Right renal pelvis (tissue), 4 donors: ENCODE data around the gene MSMP. TPM values are rescaled to one million over a fixed set of nuclear protein-coding genes. Genes with fewer than 3 reads are reported as not detected.

Source experiments
- DNase-seq, 4 donors: peaks; one replicate each; pipeline ENCODE4 v3.0.0-alpha.2; 2013; ENCODE audit warnings: low read depth in 4 of 4, low spot score in 3 of 4, missing footprints in 1 of 4
- polyA plus RNA-seq, 4 donors: library from polyadenylated mRNA; unstranded; fragments of 120-200 nt; gene quantifications; one replicate each; pipeline ENCODE4 v1.2.1, GENCODE V29; 2013; ENCODE audit not compliant: insufficient read length in 4 of 4

Gene MSMP
- polyA plus RNA-seq, 4 donors: 2.2 TPM; not detected in 3

DNA sequence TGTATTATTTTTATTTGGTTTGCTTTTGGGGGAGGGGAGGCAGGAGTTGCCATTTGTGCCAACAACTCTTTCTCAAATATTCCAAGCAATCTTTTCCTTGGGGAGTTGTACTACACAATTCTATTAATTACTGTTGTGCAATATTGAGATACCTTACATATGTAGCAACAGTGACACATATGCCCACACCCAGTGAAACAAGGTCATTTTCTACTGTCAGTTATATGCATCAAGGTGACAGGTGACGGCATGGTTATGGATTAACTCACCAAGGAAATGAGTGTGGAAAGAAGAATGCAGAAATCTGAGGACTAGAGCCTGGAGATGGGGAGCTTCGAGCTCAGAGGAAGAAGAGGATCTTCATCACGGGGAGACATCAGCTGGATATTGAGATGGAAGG, 17.9 kb upstream of the MSMP start:
- no peak for DNase-seq

DNA sequence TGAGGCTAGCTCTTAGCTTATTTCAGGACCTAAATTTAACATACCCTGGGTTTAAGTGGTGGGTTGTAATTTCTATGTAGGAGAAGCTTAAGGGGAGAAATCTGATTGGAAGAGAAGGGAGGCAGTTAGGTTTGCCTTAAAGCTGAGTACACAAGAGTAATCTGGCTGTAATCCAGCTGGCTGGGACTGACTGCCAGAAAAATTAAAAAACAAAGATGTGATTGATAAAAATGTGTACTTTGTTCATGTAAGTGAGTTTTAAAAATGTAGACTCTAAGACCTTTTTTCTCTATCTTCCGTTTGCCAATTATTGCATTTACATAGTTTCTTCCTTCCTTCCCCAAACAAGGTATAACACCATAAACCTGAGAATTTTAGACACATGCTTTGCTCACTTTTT, 17.5 kb upstream of the MSMP start:
- DNase-seq: no peak

DNA sequence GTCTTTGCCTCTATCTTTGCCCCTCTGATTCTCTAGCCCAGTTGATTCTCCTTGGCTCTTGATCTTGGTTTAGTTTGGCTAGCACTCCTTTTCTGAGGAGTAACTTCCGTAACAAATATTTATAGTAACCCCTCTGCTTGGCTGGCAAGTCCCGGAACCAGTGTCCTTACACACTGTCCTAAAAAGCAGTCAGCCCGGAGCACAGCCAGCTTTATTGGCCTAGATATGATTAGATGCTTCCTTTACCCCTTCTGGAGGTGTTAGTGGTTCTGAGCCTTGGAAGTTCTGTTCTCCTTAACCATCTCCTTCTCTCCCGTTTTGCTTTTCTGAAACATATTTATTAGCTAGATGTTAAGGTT, 17.0 kb upstream of the MSMP start:
- DNase-seq: no peak

DNA sequence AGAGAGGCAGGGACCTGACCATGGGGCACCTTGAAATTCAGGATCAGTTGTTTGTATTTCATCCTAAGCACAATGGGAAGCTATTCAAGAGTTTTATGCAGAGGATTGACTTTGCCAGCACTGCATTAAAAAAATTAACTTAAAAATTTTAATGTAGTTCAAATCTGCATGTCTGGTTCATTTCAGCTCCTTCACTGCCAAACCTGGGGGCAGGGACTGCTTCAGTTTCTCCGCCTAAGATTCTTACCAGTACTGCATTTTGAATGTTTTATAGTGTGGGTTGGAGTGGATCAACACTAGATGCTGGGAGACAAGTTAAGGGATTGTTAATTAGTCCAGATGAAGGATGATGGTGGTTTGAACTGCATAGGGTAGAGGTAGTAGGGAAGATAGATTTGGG, 15.7 kb upstream of the MSMP start:
- no peak for DNase-seq

DNA sequence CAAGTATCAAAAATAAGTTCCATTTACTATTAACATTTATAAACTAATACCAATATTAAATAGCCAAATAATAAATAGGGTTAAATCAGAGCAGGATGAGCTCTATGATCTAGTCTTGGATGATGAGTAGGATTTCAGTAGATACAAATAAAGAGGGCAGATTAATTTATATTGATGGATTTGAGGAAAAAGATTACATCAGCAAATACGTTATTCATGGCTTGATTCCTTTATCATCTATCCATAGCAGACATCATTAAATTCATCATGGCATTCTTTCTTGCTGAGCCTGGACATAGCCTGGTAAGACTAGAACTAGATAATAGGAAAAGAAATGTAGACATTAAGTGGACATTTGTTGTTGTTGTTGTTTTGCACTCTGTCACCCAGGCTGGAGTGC, 13.4 kb upstream of the MSMP start:
- DNase-seq: no peak

DNA sequence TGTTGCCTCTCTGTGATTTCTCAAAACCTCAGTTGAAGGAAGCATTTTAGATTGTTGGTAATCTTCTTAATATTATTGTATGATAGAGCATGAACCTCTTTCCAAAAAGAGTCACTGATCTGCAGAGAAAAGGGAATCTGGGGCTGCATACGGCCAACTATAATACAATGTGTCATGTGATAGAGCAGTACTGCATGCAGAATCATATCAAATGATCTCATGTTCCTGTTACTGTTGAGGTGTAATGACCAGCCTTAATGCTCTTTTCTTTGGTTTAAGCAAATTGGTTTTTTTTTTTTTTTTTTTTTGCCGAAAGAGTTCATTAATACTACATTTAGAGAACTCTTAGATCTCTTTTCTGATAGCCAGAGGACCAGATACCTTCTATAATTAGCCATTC, 12.9 kb upstream of the MSMP start:
- no peak for DNase-seq

DNA sequence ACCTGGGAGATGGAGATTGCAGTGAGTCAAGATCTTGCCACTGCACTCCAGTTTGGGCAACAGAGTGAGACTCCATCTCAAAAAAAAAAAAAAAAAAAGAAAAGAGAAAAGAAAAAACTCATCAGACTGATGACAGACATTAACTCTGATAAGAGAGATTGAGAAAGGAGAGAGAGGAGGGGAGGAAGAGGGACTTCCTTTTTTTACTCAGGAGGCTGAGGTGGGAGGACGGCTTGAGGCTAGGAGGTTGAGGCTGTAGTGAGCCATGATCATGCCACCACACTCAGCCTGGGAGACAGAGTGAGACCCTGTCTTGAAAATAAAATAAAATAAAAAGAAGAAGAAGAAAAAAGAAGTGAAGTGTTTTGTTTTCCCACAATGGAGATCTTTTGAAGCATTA, 9.7 kb upstream of the MSMP start:
- no peak for DNase-seq

DNA sequence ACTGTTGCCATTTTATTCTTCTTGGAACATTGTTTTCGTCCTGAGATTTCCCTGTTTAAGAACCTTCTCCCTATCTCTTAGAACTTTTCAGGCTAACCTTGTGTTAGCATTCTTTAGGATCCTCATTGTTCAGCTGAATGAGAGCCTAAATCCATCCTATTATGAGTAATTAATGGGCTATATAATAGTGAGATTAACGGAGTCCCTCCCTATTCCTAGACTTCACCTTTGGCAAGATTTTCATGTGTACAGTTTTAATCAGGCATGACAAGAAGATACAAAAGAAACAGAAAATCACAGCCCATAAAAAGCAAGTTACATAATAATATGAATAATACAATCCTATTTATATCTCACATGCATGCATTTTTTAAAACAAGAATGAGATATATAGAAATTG, 9.1 kb upstream of the MSMP start:
- no peak for DNase-seq

DNA sequence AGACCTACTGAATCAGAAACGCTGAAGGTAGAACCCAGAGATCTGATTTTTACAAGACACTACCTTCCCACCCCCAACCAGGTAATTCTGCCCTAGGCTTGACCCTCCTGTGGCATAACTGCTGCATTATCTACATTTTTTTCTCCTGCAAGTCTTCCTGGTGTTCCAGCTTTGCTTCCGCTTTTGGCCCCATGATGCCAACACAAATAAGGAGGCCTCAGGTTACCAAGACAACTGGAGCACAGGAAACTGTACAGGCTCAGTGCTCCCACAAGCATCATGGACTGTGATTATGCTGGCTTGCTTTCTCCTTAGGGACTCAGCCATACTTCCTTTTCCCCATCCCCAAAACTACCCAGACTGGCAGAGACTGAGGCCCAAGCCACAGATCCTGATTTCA, 6.6 kb upstream of the MSMP start:
- DNase-seq: no peak

DNA sequence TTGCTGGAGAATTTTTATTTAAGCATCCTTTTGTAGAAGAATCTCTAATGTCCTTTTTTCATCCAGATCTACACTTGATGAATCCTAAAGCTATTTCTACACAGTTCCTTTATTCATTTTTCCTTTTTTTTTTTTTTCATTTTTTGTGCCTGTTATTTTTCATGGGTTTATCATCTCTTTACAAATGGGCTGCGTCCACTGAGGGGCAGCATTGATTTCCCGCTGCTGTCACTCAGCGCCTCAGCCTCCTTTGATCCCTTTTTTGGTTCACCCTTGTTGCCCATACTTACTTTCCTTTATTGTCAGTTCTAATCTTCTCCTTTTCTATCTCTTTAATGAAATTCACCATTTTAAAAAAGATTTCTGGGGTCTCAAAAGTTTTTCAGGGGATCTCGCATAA, 5.7 kb upstream of the MSMP start:
- DNase-seq: no peak

DNA sequence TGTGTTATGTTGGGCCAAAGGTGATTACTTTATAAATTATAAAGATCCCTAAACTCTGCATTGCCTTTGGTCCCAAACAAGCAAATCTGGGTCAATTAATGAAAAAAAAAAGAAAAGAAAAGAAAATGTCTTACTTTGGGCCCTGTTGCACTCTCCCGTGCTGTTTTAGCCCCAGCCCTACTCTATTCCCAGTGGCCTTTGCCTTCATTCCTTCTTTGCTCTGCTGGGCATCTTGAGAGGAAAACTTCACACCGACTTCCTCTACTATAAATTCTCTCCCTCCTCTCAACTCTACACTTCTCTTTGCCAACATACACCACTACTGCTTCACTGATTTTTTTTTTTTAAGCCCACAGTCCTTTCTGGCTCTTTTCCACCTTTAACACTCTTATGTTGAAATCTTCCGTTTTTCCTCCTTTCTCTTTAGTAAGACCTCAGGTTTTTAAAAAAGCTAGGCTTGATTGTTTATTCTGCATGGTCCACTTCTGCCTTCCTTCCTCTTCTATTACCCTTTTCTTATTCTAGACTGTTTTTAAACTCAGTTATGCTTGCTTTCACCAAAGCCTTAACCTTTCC, 4.5 kb upstream of the MSMP start:
- DNase-seq: no peak

DNA sequence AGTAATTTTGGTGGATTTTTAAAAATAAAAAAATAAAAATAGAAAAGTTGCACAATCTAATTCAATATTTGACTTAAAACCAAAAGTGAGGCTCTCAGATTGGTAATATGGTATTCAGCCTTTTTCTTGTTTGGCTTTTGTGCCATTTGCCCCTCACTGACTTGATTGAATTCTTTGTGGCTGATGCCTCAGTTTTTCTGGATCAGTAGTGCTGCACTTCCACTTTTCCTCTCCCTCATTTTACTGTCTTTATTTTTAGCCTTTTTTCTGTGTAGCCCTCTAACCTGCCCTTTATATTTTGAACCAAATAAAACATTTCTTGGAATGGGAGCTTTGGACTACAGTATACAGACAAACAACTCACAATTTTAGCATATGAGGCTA, 3.8 kb upstream of the MSMP start:
- no peak for DNase-seq

DNA sequence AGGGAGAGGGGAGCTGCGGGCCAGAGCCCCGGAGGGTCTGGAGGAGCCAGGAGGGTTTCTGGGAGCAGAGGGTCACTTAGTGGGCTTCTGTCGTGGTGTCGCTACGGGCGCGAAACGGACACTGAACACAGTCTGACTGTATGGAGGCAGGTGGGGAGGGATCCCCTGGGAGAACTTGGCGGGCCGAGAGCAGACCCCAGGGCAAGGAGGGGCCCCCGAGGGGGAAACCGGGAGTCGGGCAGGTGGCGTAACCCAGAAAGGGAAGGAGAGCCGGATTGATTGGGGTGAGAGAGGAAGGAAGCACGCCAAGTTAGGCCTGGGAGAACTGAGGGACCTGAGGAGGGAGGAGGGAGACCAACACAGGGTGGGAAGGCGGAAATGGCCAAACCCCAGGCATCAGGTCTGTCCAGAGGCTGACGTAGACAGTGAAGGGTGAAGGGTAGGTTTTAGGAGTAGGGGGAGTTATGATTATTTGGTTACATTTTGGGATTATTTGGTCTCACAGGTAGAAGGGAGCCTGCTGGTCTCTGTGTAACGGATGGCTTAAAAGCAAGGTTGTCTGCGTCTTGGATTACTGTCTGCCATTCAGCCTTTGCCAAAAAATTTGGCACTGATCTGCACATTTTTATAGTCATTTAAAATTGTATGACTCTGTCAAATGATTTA, 3.3 kb upstream of the MSMP start:
- peak in 1 of 4 donors; percentile 42 for DNase-seq

DNA sequence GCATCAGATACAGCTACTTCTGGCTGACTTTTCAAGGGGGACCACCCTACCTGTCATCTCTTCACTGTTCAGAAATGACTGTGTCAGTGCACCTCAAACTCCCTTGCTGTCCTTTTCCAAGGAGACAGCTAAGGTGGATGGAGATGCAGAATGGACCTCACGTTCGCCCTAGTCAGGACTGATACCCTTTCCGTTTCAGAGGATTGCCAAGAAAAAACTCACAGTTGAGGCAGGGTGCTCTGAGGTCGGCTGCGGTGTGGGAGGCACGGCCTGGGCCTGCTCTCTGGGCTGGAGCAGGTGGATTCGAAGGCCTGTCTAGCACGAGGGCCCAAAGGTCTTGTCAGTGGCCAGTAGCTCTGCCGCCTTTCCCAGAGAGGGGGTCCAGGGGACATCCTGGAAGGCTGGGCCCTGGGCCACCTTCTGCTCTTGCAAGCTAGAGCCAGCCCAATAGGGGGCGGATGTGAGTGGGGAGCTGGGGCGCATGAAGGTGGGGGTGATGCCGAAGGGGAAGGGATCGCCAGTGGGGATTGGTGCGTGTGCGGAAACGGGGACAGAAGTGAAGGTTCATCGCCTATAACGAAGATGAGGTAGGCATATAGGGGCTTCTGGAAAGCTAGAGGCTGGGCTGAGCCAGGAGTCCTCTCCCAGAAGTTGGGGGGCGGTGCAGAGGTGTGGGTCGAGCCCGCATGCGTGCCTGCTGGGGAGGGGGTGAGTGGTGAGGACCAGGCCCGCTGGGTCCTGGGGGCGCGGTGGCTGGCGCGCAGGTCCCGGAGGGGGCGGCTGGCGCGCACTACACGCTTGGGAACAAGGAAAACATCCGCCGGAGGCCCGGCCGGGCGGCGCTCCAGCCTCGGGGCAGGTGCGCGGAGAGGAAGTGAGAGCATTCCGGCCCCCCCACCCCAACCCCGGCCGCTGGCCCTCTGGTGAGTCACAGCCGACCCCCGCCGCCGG, 2.5 kb upstream of the MSMP start:
- peak in 1 of 4 donors; percentile 43 for DNase-seq

DNA sequence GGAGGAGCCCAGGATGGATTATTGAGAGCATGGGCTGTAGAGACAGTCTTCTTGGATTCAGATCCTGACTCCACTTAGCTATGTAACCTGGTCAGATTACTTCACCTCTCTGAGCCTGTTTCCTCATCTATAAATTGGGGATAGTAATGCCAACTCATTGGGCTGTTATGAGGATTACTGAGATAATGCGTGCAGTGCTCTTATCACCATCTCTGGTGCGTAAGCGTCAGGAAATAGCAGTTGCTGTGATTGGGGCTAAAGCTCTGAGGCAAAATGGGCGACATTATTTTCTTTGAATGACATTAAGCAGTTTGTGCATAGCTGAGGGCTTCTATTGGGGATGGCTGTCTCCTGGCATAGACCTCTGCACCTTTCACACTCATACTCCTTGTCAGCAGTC, 995 bp upstream of the MSMP start:
- DNase-seq: no peak

DNA sequence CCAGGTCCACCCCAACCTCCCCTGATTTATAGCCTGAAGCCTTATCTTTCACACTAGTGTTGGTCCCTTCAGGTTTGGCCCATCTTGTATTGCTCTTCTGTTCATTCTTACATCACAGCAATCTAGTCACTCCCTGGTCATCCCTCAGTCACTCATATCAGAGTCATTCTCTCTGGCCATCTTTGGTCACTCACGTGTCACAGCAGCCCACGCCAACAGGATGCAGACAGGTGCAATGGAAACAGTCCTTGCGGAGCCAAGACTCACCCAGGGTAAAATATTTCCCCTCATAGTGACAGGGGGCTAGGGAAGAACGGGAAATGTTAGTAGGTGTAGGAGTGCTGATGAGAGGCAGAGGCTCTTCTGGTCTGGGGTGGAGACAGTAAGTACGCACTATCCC, 610 bp downstream of the MSMP start:
- DNase-seq: no peak

DNA sequence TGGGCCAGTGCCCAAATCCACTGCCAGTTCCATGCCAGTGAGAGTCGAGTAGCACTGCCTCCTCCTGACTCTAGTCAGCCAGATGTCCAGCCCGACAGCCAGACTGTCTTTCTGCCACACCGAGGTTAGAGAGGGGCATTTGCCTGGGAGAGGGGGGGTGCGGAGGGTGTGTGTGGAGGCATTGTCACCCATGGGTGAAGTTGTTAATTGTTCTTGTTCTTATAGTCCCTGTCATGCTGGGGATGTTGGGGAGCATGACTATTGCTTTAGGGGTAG, 3.9 kb downstream of the MSMP start:
- no peak for DNase-seq

DNA sequence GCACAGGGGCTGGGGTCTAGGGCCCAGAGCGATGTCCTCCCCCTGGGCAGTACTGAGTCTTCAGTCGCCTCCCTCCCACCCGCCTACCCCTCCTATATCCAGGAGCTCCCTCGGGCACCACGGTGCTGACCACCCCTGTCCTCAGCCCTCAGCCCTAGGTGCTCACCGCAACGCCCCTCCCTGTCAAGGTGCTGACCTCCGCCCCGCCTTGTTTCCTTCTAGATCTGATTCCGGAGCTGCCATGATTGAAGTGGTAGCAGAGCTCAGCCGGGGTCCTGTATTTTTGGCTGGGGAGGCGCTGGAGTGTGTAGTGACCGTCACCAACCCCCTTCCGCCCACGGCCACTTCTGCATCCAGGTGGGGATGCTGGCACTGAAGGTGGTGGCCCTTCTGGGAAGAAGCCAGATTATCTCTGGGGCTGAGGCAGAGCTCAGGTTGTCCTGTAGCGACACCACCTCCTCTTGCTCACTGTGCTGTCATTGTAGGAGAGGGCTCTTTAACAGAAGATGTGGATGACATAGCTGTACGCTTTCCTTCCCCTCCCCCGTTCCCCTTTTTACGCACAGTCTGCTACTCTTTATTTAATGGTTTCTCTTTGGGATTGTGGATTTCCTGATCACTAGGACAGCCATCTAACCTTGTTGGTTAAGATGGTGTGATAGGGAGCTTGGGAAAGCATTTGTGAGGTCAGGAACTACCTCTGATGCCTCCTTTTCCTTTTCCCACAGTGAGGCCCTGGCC, 4.4 kb downstream of the MSMP start:
- DNase-seq: no peak

DNA sequence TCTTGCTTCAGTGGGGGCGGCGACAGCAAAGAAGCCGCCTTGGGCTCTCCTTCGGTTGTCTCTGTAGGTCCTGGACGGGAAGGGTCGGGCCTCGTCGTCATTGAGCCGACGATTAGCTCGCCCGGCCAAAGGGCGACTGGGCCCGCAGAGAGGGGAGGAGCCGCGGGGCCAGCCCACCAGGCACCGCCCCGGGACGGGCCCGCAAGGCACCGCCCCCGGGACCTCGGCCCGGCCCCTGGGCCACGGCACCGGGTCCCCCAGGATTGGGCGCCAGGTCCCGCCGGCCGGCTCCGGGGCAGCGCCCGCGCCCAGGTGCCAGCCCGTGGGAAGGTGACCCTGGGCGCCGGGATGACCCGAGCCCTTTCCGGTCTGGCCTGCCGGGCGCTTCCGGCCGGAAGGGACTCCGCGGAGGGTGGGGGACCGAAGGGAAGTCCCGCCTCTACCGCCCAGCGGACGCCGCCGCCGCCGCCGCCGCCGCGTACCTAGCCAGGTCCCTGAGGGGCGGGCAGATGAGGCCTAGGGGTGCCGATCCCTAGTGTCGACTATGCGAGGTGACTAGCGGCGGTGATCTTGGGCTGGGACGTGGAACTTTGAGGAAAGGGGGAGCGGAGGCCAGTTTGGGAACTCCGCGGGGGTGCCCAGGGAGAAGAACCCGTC, 5.1 kb downstream of the MSMP start, which contains the start of the genes GBA2 and RGP1:
Gene GBA2, minus strand, starts transcription at position 371 of the 657 bp plus-strand sequence. CDS start 524 bp downstream, outside the sequence.
Gene RGP1, plus strand, starts transcription at position 430 of the 657 bp plus-strand sequence. CDS start 469 bp downstream, outside the sequence.
- DNase-seq: no peak

DNA sequence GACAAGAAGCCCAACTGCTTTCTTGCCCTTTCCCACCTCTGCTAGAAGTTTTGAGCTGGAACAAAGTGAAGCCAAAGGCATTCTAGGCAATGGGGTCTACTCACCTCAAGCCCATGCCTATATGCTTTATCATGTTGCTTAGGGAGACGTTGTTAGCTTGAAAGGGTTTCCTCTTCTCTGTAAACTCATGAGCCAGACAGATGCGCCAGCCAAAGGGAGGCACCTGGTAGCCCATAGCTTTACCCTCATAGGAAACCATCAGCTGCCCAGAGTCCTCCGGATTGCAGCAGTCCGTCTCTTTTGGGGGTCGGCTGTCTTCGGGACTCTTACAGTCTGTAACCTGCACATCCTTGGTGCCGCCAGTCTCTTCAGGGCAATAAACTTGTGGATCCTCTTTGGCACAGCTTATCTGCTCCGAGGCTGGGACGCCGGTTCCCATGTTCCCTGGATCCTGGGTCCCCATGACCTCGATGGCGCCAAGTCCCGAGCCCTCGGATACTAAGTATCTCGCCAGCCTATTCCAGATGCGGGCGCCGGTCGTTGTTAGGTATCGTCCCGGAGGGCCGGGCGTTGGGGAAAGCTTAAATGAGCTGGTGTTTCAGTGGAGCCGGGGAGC, 5.7 kb downstream of the MSMP start:
- no peak for DNase-seq
